ENCODE measurements around the gene SEPTIN10. TPM values are rescaled to one million over a fixed set of nuclear protein-coding genes. Genes with fewer than 3 reads are reported as not detected.
A peak's percentile ranks its signal among the peaks of the same experiment; 100 is the strongest.
"Not testable (repeated sequence)": the region's sequence is repeated elsewhere in the genome, so short reads cannot be mapped to it uniquely, and the experiment has no call there.

Gene SEPTIN10
- total RNA-seq, 1 experiment from 2014 or later = 31.5 TPM

GRCh38 chr2:109577630-109578029, 36.1 kb downstream of the SEPTIN10 start:
- H3K4me3 ChIP-seq, DNase-seq, H3K9me3 ChIP-seq, H3K27me3 ChIP-seq: not testable (repeated sequence)
- peaks cover 11% of the 10 kb centered on the region for H3K36me3 ChIP-seq

- peaks cover 11% of the 10 kb centered on the region for H3K36me3 ChIP-seq
- H3K27me3 ChIP-seq = no peaks in the 10 kb centered on the region
- H3K4me3 ChIP-seq = no peak overlapping the region
- no peak for DNase-seq
- no peaks in the 10 kb centered on the region for H3K9me3 ChIP-seq
Observed at GRCh38 chr2:109575373-109575772, 38.4 kb downstream of the SEPTIN10 start.

- no peak for DNase-seq
- no peak overlapping the region for H3K4me3 ChIP-seq
Observed at GRCh38 chr2:109563980-109564550, 49.7 kb downstream of the SEPTIN10 start.

GRCh38 chr2:109563288-109563687, 50.5 kb downstream of the SEPTIN10 start:
- H3K4me3 ChIP-seq = no peak overlapping the region
- H3K27me3 ChIP-seq = no peaks in the 10 kb centered on the region
- H3K36me3 ChIP-seq = peaks cover 16% of the 10 kb centered on the region
- H3K9me3 ChIP-seq = no peaks in the 10 kb centered on the region
- DNase-seq = no peak

More at GRCh38 chr2:109563980-109564550, 49.7 kb downstream of the SEPTIN10 start:
- Histone ChIP-seq H3K36me3 (peaks cover 12% of the 10 kb centered on the region), H3K27me3 (no peaks in the 10 kb centered on the region), H3K9me3 (no peaks in the 10 kb centered on the region)

- Histone ChIP-seq H3K4me3 (no peak overlapping the region), H3K36me3 (peaks cover 22% of the 10 kb centered on the region), H3K9me3 (no peaks in the 10 kb centered on the region), H3K27me3 (no peaks in the 10 kb centered on the region)
- no peak for DNase-seq
Observed at GRCh38 chr2:109562421-109562820, 51.3 kb downstream of the SEPTIN10 start.

- Histone ChIP-seq H3K4me3 (no peak overlapping the region), H3K36me3 (peaks cover 20% of the 10 kb centered on the region), H3K27me3 (no peaks in the 10 kb centered on the region), H3K9me3 (no peaks in the 10 kb centered on the region)
- no peak for DNase-seq
Observed at GRCh38 chr2:109560265-109560664, 53.5 kb downstream of the SEPTIN10 start.

DNA sequence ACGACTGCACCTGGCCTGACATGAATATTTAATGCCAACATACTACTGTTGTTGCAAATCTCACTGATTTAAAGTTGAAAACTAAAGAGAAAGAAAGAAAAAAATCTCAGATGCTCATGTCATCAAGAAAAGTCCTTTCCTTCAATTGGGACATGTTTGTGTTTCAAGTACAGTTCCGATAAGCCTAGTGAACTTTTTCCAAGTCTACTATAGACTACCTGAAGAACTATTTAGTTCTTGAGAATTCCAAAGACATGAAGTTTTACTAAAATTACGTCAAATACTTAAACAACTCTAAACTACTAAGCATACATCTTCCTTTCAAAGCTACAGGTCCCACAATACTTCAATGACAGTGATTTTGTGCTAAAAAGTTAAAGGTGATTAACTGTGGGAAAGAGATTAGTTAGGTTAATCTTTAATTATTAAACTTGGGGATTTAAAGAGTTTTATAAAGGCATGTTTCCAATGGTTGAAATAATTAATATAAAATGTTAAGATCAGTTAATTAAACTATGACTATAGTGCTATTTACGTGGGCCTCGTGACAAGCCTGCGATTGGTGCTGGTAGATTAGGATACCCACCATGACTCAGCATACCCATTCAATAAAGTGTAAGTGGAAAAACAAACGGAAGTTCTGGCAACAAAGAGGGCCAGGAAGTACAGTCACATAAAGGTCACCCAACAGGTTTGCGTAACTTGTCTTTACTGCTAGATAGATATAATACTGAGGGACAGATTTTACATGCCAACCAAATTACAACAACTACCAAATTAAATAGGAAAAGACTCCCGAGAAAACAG, 55.5 kb downstream of the SEPTIN10 start:
- H3K27me3 ChIP-seq = no peaks in the 10 kb centered on the region
- no peak overlapping the region for H3K4me3 ChIP-seq
- H3K9me3 ChIP-seq = no peaks in the 10 kb centered on the region
- DNase-seq = peak; percentile 6
- peaks cover 16% of the 10 kb centered on the region for H3K36me3 ChIP-seq

DNA sequence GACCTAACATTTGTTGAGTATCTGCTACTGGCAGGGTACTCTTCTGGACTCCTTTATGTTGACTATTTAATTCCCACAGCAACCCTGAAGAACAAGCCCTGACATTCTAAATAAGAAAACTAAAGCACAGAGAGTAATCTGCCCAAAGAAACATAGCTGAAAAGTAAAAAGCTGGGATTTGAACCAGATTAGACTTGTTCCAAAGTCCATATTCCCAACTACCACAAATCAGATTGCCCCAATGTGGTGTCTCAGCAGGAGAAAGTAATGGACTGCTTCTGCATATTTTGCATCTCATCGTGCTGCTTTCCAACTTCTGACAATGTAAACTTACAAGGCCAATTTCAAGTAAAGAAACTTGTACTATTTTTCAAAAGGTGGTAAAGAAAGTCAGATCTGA, 56.5 kb downstream of the SEPTIN10 start:
- no peaks in the 10 kb centered on the region for H3K9me3 ChIP-seq
- H3K36me3 ChIP-seq = peaks cover 22% of the 10 kb centered on the region
- no peak overlapping the region for H3K4me3 ChIP-seq
- no peaks in the 10 kb centered on the region for H3K27me3 ChIP-seq
- no peak for DNase-seq

GRCh38 chr2:109555346-109555900, 58.3 kb downstream of the SEPTIN10 start:
- Histone ChIP-seq H3K27me3 (no peaks in the 10 kb centered on the region), H3K36me3 (peaks cover 24% of the 10 kb centered on the region), H3K4me3 (no peak overlapping the region), H3K9me3 (no peaks in the 10 kb centered on the region)
- DNase-seq = no peak

DNA sequence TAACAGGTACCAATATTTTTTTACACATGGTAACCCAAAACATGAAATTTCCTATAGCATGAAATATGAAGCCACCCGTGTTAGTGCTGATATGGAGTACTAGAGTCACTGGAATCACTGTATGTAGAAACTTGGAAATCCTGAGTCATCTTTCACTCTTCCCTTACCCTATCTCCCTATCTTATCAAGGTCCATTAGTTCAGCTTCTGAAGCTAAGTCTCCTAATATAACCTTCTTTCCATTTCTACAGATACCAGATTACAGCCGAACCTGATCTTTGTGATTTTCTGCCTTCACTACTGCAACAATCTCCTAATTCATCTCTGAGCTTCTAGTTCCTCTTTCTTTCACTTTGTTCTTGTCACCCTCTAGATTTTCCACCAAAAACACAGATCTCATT, 59.0 kb downstream of the SEPTIN10 start:
- DNase-seq = no peak

GRCh38 chr2:109549016-109549590, 64.7 kb downstream of the SEPTIN10 start:
- no peak for DNase-seq
- H3K27me3 ChIP-seq = no peaks in the 10 kb centered on the region
- H3K9me3 ChIP-seq = no peaks in the 10 kb centered on the region
- H3K4me3 ChIP-seq = no peak overlapping the region
- H3K36me3 ChIP-seq = peaks cover 8% of the 10 kb centered on the region; the same call in 1 of the 2 replicates

More for the DNA sequence above, 59.0 kb downstream of the SEPTIN10 start:
- peaks cover 24% of the 10 kb centered on the region for H3K36me3 ChIP-seq
- H3K27me3 ChIP-seq = no peaks in the 10 kb centered on the region
- no peaks in the 10 kb centered on the region for H3K9me3 ChIP-seq
- no peak overlapping the region for H3K4me3 ChIP-seq

DNA sequence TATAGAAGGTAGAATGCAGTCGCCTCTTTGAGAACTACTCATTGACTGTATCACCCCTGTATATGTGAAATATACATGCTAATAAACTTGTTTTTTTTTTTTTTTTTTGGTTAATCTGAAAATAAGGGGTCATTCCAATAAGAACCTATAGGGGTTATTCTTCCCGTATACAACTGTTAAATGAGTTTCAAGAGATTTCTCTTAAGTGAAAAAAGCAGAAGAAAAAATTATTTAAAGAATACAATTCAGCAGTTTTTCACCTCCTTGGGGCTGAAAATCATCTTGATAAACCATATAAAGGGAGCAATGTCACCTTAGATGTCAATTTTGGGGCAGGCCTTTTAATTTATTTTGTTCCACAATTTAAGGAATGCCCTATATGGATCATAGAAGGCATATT, 66.5 kb downstream of the SEPTIN10 start:
- DNase-seq = no peak
- Histone ChIP-seq H3K27me3 (no peaks in the 10 kb centered on the region), H3K36me3 (peaks cover under 1% of the 10 kb centered on the region; the same call in 1 of the 2 replicates), H3K4me3 (no peak overlapping the region), H3K9me3 (no peaks in the 10 kb centered on the region)

- H3K36me3 ChIP-seq = no peaks in the 10 kb centered on the region
- DNase-seq = peak; percentile 31
- no peaks in the 10 kb centered on the region for H3K27me3 ChIP-seq
- H3K9me3 ChIP-seq = no peaks in the 10 kb centered on the region
- H3K4me3 ChIP-seq = no peak overlapping the region
Observed at GRCh38 chr2:109545828-109546713, 67.7 kb downstream of the SEPTIN10 start.

GRCh38 chr2:109542384-109542783, 71.4 kb downstream of the SEPTIN10 start:
- H3K27me3 ChIP-seq = no peaks in the 10 kb centered on the region
- H3K9me3 ChIP-seq = no peaks in the 10 kb centered on the region
- H3K4me3 ChIP-seq = no peak overlapping the region
- DNase-seq = no peak
- no peaks in the 10 kb centered on the region for H3K36me3 ChIP-seq

- Histone ChIP-seq H3K4me3 (no peak overlapping the region), H3K27me3 (no peaks in the 10 kb centered on the region), H3K36me3 (no peaks in the 10 kb centered on the region), H3K9me3 (peaks cover 3% of the 10 kb centered on the region; the same call in 1 of the 2 replicates)
- no peak for DNase-seq
Observed at GRCh38 chr2:109538546-109538945, 75.2 kb downstream of the SEPTIN10 start.

- H3K9me3 ChIP-seq = peaks cover 3% of the 10 kb centered on the region; the same call in 1 of the 2 replicates
- no peaks in the 10 kb centered on the region for H3K27me3 ChIP-seq
- DNase-seq = peak; percentile 25
- no peak overlapping the region for H3K4me3 ChIP-seq
- no peaks in the 10 kb centered on the region for H3K36me3 ChIP-seq
Observed at GRCh38 chr2:109537565-109538222, 76.1 kb downstream of the SEPTIN10 start.
